ENCODE data around the gene CREM. TPM values are rescaled to one million over a fixed set of nuclear protein-coding genes. Genes with fewer than 3 reads are reported as not detected.

Gene CREM
- total RNA-seq, 1 donor from 2014 or later = 28.6 TPM

GRCh38 chr10:35184527-35185171 is 58.0 kb downstream of the CREM start:
- TF ChIP-seq, protein P1, sequence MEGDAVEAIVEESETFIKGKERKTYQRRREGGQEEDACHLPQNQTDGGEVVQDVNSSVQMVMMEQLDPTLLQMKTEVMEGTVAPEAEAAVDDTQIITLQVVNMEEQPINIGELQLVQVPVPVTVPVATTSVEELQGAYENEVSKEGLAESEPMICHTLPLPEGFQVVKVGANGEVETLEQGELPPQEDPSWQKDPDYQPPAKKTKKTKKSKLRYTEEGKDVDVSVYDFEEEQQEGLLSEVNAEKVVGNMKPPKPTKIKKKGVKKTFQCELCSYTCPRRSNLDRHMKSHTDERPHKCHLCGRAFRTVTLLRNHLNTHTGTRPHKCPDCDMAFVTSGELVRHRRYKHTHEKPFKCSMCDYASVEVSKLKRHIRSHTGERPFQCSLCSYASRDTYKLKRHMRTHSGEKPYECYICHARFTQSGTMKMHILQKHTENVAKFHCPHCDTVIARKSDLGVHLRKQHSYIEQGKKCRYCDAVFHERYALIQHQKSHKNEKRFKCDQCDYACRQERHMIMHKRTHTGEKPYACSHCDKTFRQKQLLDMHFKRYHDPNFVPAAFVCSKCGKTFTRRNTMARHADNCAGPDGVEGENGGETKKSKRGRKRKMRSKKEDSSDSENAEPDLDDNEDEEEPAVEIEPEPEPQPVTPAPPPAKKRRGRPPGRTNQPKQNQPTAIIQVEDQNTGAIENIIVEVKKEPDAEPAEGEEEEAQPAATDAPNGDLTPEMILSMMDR (IDR thresholded peaks at IDR 0.05; ENCODE audit: partially characterized antibody, unreplicated experiment) = no peak
- Mint-ChIP-seq H3K4me1 (ENCODE audit: low read depth, unreplicated experiment) (peaks cover 8% of the 10 kb centered on the region), H3K36me3 (ENCODE audit: unreplicated experiment) (no peaks in the 10 kb centered on the region), H3K4me3 (ENCODE audit: unreplicated experiment) (no peak overlapping the region), H3K27me3 (ENCODE audit: unreplicated experiment) (no peaks in the 10 kb centered on the region), H3K9me3 (ENCODE audit: unreplicated experiment) (peaks cover 2% of the 10 kb centered on the region), H3K27ac (ENCODE audit: unreplicated experiment) (no peak overlapping the region)
- DNase-seq = no peak

- Mint-ChIP-seq H3K4me1 (ENCODE audit: low read depth, unreplicated experiment) (peaks cover 7% of the 10 kb centered on the region), H3K27ac (ENCODE audit: unreplicated experiment) (no peak overlapping the region), H3K4me3 (ENCODE audit: unreplicated experiment) (no peak overlapping the region), H3K27me3 (ENCODE audit: unreplicated experiment) (no peaks in the 10 kb centered on the region), H3K9me3 (ENCODE audit: unreplicated experiment) (peaks cover 4% of the 10 kb centered on the region), H3K36me3 (ENCODE audit: unreplicated experiment) (no peaks in the 10 kb centered on the region)
- TF ChIP-seq, protein P1 (IDR thresholded peaks at IDR 0.05; ENCODE audit: partially characterized antibody, unreplicated experiment) = no peak
- DNase-seq = no peak
These were observed 58.8 kb downstream of the CREM start for GRCh38 chr10:35185260-35186034.

DNA sequence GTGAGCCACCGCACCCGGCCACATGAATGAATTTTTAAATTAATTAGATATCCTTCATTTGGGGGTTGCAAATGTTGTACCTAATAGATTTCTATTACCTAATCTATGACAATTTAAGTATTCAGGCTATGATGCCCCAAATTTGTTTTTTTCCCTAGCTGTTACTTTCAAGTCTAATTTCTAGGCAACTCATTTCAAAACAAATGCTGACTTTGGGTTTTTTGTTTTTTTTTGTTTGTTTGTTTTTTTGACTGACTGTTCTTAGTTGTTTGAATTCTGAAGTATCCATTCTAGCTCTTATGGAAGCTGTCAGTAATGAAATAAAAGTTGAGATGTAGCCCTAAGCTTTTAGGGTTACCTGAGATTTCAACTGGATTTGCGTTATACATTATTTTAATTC is 62.3 kb downstream of the CREM start:
- H3K36me3 Mint-ChIP-seq (ENCODE audit: unreplicated experiment) = peaks cover 7% of the 10 kb centered on the region
- peaks cover 4% of the 10 kb centered on the region for H3K4me1 Mint-ChIP-seq (ENCODE audit: low read depth, unreplicated experiment)
- H3K27me3 Mint-ChIP-seq (ENCODE audit: unreplicated experiment) = no peaks in the 10 kb centered on the region
- DNase-seq = no peak
- TF ChIP-seq, protein P1 (IDR thresholded peaks at IDR 0.05; ENCODE audit: partially characterized antibody, unreplicated experiment) = no peak
- H3K4me3 Mint-ChIP-seq (ENCODE audit: unreplicated experiment) = no peak overlapping the region
- peaks cover 4% of the 10 kb centered on the region for H3K9me3 Mint-ChIP-seq (ENCODE audit: unreplicated experiment)
- no peak overlapping the region for H3K27ac Mint-ChIP-seq (ENCODE audit: unreplicated experiment)

DNA sequence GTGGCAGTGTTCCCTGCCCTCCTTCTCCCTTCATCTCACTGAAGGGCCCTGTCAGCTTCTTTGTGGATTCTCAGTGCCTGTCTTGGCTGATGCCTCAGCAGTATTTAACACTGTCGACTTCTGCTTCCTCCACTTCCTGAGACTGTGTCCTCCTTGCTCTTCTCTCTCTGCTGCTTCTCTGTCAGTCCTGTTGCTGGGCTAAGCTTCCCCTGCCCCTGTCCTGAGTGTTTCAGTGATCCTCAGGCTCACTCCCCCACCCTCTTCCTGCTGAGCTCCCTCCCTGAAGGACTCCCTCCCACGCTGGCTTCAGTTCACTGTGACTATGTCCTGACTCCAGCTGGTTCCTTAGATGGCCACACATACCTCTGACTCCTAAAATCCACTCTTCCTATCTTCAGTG is 64.9 kb downstream of the CREM start:
- no peak overlapping the region for H3K4me3 Mint-ChIP-seq (ENCODE audit: unreplicated experiment)
- TF ChIP-seq, protein P1 (IDR thresholded peaks at IDR 0.05; ENCODE audit: partially characterized antibody, unreplicated experiment) = no peak
- peaks cover 7% of the 10 kb centered on the region for H3K36me3 Mint-ChIP-seq (ENCODE audit: unreplicated experiment)
- no peak for DNase-seq
- no peaks in the 10 kb centered on the region for H3K27me3 Mint-ChIP-seq (ENCODE audit: unreplicated experiment)
- H3K27ac Mint-ChIP-seq (ENCODE audit: unreplicated experiment) = no peak overlapping the region
- H3K9me3 Mint-ChIP-seq (ENCODE audit: unreplicated experiment) = peaks cover 4% of the 10 kb centered on the region
- peaks cover 13% of the 10 kb centered on the region for H3K4me1 Mint-ChIP-seq (ENCODE audit: low read depth, unreplicated experiment)
